ENCODE measurements around the gene RNF225. TPM values are rescaled to one million over a fixed set of nuclear protein-coding genes. Genes with fewer than 3 reads are reported as not detected.

The RNF225 gene
- total and polyA plus RNA-seq, 9 of the 15 experiments (the other 6 are each of a cell fraction or from before 2014, with no cell fraction given): 0.33 TPM; not detected in 8

DNA sequence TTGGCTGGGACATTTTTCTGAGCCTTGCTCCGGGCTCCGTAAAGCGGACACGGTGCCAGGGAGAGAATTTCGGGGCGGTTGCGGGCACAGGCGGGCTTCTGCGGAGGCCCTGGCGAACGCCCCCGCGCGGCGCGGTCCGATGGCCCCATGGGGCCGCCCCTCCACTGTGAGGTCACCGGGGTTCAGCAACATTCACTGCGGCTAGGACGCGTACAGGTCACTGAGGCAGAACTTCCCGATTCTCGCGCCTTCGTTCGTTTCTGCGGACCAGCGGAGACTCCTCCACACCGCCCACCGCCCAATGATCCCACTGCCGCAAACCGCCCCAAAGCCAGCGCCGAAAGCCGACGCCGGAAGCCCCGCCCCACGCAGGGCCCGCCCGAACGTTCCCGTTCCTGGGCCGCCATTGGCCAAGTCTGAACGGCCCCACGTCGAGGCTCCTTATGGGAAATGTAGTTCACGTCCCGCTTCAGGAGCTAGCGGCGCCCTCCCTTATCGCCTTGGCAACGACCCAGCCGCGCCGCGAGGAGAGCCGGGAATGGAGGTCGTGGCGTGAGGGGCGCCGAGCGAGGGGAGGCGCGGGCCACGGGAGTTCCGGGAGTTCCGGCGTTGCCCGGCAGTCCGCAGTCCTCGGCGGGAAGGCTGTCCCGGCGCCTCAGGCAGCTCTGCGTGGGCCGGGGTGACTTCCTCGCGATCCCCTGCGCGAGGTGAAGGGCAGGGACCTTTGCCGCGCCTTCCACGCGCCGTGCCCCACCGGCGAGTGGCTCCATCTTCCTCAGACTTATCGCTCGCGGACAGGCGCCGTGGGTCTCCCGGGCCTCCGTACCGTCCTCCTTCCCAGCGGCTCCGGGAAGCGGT, 12.9 kb downstream of the RNF225 start, which contains the start of gene ZNF584 (continued):
- TF ChIP-seq, protein P1, sequence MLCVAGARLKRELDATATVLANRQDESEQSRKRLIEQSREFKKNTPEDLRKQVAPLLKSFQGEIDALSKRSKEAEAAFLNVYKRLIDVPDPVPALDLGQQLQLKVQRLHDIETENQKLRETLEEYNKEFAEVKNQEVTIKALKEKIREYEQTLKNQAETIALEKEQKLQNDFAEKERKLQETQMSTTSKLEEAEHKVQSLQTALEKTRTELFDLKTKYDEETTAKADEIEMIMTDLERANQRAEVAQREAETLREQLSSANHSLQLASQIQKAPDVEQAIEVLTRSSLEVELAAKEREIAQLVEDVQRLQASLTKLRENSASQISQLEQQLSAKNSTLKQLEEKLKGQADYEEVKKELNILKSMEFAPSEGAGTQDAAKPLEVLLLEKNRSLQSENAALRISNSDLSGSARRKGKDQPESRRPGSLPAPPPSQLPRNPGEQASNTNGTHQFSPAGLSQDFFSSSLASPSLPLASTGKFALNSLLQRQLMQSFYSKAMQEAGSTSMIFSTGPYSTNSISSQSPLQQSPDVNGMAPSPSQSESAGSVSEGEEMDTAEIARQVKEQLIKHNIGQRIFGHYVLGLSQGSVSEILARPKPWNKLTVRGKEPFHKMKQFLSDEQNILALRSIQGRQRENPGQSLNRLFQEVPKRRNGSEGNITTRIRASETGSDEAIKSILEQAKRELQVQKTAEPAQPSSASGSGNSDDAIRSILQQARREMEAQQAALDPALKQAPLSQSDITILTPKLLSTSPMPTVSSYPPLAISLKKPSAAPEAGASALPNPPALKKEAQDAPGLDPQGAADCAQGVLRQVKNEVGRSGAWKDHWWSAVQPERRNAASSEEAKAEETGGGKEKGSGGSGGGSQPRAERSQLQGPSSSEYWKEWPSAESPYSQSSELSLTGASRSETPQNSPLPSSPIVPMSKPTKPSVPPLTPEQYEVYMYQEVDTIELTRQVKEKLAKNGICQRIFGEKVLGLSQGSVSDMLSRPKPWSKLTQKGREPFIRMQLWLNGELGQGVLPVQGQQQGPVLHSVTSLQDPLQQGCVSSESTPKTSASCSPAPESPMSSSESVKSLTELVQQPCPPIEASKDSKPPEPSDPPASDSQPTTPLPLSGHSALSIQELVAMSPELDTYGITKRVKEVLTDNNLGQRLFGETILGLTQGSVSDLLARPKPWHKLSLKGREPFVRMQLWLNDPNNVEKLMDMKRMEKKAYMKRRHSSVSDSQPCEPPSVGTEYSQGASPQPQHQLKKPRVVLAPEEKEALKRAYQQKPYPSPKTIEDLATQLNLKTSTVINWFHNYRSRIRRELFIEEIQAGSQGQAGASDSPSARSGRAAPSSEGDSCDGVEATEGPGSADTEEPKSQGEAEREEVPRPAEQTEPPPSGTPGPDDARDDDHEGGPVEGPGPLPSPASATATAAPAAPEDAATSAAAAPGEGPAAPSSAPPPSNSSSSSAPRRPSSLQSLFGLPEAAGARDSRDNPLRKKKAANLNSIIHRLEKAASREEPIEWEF (CRISPR knock-in tag; IDR thresholded peaks at IDR 0.05): no peak
- TF ChIP-seq FUS (optimal IDR thresholded peaks at IDR 0.05; ENCODE audit: low read depth, low read length) (peak; percentile 8), ZNF445 (CRISPR knock-in tag; IDR thresholded peaks at IDR 0.05; ENCODE audit: low read depth) (no peak), KDM5B (IDR thresholded peaks at IDR 0.05; ENCODE audit: insufficient replicate concordance, low read depth, low read length) (peak; percentile 90), RAD21 (CRISPR knock-in tag; conservative IDR thresholded peaks at IDR 0.05 in 1 of 2, IDR thresholded peaks at IDR 0.05 in 1 of 2) (peak in 1 of 2 experiments; percentile 21; a peak in 2 of 4 replicates), FOXM1 (IDR thresholded peaks at IDR 0.05; ENCODE audit: low read depth) (no peak), FOXM1 (CRISPR knock-in tag; IDR thresholded peaks at IDR 0.05; ENCODE audit: low read depth) (peak; percentile 74; the same call in 1 of the 2 replicates), ZNF134 (CRISPR knock-in tag; conservative IDR thresholded peaks at IDR 0.05) (no peak), SIX5 (IDR thresholded peaks at IDR 0.05; ENCODE audit: borderline replicate concordance in 1 of 2, insufficient read depth in 1 of 2, low read depth in 1 of 2, low read length in 2 of 2) (peak; percentile 73 to 87), PTTG1 (tag; IDR thresholded peaks at IDR 0.05; ENCODE audit: low read depth) (no peak), MCM7 (IDR thresholded peaks at IDR 0.05) (no peak), RNF2 (IDR thresholded peaks at IDR 0.05) (peak; percentile 32; the same call in 1 of the 2 replicates), SAFB (IDR thresholded peaks at IDR 0.05; ENCODE audit: borderline replicate concordance, low read depth, low read length) (peak; percentile 97)
- TF ChIP-seq, protein P2, sequence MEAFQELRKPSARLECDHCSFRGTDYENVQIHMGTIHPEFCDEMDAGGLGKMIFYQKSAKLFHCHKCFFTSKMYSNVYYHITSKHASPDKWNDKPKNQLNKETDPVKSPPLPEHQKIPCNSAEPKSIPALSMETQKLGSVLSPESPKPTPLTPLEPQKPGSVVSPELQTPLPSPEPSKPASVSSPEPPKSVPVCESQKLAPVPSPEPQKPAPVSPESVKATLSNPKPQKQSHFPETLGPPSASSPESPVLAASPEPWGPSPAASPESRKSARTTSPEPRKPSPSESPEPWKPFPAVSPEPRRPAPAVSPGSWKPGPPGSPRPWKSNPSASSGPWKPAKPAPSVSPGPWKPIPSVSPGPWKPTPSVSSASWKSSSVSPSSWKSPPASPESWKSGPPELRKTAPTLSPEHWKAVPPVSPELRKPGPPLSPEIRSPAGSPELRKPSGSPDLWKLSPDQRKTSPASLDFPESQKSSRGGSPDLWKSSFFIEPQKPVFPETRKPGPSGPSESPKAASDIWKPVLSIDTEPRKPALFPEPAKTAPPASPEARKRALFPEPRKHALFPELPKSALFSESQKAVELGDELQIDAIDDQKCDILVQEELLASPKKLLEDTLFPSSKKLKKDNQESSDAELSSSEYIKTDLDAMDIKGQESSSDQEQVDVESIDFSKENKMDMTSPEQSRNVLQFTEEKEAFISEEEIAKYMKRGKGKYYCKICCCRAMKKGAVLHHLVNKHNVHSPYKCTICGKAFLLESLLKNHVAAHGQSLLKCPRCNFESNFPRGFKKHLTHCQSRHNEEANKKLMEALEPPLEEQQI (IDR thresholded peaks at IDR 0.05): no peak
- TF ChIP-seq, protein P3, sequence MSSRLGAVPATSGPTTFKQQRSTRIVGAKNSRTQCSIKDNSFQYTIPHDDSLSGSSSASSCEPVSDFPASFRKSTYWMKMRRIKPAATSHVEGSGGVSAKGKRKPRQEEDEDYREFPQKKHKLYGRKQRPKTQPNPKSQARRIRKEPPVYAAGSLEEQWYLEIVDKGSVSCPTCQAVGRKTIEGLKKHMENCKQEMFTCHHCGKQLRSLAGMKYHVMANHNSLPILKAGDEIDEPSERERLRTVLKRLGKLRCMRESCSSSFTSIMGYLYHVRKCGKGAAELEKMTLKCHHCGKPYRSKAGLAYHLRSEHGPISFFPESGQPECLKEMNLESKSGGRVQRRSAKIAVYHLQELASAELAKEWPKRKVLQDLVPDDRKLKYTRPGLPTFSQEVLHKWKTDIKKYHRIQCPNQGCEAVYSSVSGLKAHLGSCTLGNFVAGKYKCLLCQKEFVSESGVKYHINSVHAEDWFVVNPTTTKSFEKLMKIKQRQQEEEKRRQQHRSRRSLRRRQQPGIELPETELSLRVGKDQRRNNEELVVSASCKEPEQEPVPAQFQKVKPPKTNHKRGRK (tag; IDR thresholded peaks at IDR 0.05): no peak
- TF ChIP-seq, protein P4, sequence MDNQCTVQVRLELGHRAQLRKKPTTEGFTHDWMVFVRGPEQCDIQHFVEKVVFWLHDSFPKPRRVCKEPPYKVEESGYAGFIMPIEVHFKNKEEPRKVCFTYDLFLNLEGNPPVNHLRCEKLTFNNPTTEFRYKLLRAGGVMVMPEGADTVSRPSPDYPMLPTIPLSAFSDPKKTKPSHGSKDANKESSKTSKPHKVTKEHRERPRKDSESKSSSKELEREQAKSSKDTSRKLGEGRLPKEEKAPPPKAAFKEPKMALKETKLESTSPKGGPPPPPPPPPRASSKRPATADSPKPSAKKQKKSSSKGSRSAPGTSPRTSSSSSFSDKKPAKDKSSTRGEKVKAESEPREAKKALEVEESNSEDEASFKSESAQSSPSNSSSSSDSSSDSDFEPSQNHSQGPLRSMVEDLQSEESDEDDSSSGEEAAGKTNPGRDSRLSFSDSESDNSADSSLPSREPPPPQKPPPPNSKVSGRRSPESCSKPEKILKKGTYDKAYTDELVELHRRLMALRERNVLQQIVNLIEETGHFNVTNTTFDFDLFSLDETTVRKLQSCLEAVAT (IDR thresholded peaks at IDR 0.05): 0 out of 4 replicates have a peak, but pooled peaks of 1 of the 2 experiments have one; percentile 27
